Breast epithelium (tissue), 3 donors: ENCODE measurements around the gene DLG1.

Experiments used
- CTCF ChIP-seq, 3 donors: fragments of 450-650 bp; IDR thresholded peaks; one replicate each; pipeline ENCODE4 v1.5.1; 2016 to 2017; ENCODE audit warnings: antibody characterized with exemption in 3 of 3, mild to moderate bottlenecking in 3 of 3, moderate library complexity in 3 of 3
- POLR2A ChIP-seq: fragments of 450-650 bp; IDR thresholded peaks from one replicate; pipeline ENCODE4 v1.6.1; 2016; ENCODE audit warnings: antibody characterized with exemption, mild to moderate bottlenecking, moderate library complexity
- POLR2AphosphoS5 ChIP-seq, 3 donors: sonication (generic); formaldehyde crosslinking; IDR thresholded peaks; one replicate each; pipeline ENCODE4 v1.6.1; 2017; ENCODE audit warnings: antibody characterized with exemption in 3 of 3

- TF ChIP-seq POLR2AphosphoS5 (IDR thresholded peaks at IDR 0.05) (no peak), CTCF (IDR thresholded peaks at IDR 0.05) (no peak), POLR2A (no peak)
Measured at GRCh38 chr3:197242784-197243432, 55.5 kb downstream of the DLG1 start.
